Central memory CD4-positive, alpha-beta T cell (primary cell): Measurements from ENCODE around the gene SHMT2.

ENCODE experiments used
- DNase-seq: peaks from one replicate; pipeline ENCODE4 v3.0.0; 2022

Gene SHMT2

DNA sequence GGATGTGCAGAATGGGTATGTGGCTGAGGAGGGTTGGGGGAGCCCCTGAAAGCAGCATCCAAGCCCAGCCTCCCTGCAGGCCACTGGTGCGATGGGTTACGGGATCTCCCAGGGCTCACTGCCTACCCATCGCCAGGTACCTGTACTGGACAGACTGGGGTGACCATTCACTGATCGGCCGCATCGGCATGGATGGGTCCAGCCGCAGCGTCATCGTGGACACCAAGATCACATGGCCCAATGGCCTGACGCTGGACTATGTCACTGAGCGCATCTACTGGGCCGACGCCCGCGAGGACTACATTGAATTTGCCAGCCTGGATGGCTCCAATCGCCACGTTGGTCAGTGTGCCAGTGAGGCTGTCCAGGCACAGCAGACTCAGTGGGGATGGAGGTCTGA, 31.2 kb upstream of the SHMT2 start:
- DNase-seq = no peak

DNA sequence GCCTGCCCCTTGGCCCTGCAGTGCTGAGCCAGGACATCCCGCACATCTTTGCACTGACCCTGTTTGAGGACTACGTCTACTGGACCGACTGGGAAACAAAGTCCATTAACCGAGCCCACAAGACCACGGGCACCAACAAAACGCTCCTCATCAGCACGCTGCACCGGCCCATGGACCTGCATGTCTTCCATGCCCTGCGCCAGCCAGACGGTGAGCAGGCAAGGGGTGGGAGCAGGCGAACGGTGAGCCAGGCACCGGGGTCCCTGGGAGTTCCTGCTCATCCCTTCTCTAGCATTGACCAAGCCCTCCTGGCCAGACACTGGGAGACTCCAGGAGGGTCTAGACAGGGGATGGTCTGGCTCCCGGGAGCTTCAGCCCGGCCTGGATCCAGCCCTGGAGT, 30.3 kb upstream of the SHMT2 start:
- no peak for DNase-seq

DNA sequence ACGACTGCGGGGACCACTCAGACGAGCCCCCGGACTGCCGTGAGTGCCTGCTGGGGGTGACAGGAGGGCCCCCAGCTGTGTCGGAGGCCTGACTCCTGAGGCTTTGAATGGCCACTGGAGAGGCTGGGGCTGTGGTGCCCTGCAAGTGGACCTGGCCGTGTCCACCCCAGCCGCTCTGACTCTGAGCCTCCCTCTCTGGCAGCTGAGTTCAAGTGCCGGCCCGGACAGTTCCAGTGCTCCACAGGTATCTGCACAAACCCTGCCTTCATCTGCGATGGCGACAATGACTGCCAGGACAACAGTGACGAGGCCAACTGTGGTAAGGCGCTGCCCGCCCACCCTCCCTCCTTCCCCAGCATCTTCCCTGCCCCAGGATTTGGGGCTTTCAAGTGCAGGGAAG, 29.0 kb upstream of the SHMT2 start:
- DNase-seq = no peak

DNA sequence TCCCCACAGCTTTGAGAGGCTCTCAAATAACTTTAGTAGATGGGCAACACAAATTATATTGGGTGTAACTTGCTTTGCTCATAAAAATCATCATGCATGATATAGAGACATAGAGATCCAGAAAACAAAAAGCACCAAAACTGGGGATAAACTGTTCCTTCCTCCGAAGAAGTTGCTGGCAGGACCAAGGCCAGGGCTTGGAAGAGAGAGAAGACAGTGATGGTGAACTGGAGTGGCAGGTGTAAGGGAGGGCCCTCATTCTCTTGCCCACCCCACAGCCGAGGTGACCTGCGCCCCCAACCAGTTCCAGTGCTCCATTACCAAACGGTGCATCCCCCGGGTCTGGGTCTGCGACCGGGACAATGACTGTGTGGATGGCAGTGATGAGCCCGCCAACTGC, 28.3 kb upstream of the SHMT2 start:
- DNase-seq = no peak

DNA sequence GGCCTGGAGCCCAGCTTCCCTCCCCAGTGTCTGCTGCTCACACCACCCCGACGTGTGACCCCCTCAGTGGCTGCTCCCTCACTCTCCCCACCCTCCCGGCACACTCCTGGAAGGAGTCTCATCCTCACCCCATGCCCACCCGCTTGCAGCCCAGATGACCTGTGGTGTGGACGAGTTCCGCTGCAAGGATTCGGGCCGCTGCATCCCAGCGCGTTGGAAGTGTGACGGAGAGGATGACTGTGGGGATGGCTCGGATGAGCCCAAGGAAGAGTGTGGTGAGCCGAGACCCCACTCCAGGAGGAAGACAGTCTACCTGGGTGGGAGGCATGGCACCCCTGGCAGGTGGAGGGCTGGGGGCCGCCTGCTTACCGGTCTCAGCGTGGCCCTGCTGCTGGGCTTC, 27.9 kb upstream of the SHMT2 start:
- no peak for DNase-seq

DNA sequence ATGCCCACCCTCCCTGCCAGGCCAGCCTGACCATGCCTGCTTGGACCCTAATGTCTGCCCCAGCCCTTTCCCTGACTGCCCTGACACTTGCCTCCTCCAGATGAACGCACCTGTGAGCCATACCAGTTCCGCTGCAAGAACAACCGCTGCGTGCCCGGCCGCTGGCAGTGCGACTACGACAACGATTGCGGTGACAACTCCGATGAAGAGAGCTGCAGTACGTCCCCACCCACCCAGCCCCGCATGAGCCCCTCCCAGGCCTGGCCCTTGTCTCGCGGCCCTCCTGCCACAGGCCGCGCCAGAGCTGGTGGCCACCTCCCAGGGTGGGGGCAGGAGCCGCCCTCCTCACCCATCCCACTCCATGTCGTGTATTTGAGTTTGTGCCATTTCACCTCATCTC, 27.2 kb upstream of the SHMT2 start:
- no peak for DNase-seq

DNA sequence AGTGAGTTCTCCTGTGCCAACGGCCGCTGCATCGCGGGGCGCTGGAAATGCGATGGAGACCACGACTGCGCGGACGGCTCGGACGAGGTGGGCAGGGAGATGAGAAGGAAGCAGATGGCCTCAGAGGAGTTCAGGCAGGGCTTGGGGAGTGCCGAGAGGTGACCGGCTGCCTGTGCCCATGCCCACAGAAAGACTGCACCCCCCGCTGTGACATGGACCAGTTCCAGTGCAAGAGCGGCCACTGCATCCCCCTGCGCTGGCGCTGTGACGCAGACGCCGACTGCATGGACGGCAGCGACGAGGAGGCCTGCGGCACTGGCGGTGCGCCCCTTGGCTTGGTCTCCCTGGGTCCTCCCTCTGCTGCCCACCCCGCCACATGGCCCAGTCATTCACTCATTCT, 26.3 kb upstream of the SHMT2 start:
- DNase-seq = no peak

DNA sequence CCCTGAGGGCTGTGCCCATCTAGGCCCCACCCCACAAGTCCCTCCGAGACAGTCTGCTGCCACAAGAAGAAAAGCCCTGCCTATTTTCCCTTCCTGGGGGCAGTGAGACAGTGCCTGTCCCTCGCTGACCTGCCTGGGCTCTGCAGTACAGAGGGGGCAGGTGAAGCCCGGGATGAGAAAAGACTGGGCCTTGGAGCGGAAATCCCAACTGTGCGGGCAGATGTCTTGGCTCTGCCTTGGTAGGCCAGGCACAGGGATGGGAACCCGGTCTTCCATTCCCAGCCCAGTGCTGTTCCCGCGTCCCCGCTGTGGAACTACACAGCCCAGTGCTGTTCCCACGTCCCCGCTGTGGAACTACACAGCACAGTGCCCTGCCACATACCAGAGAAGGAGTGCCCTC, 25.7 kb upstream of the SHMT2 start:
- DNase-seq = no peak

DNA sequence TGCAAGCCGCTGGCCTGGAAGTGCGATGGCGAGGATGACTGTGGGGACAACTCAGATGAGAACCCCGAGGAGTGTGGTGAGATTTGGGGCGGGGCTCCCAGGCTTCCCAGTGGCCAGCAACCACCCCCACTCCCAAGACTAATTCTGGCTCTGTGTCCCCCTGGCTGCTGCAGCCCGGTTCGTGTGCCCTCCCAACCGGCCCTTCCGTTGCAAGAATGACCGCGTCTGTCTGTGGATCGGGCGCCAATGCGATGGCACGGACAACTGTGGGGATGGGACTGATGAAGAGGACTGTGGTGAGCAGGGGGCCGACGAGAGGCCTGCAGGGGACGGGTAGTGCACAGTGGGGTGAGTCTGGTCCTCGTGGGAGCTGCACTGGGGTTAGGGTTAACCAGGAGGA, 25.1 kb upstream of the SHMT2 start:
- DNase-seq = no peak

DNA sequence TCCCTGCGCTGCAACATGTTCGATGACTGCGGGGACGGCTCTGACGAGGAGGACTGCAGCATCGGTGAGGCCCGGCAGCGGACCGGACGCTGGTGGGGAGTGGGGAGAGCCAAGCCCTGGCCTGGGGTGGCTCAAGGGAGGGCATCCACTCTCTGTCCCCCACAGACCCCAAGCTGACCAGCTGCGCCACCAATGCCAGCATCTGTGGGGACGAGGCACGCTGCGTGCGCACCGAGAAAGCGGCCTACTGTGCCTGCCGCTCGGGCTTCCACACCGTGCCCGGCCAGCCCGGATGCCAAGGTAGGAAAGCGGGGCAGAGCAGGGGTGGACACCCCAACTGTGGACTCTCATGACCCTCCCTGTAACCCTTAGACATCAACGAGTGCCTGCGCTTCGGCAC, 24.3 kb upstream of the SHMT2 start:
- no peak for DNase-seq

DNA sequence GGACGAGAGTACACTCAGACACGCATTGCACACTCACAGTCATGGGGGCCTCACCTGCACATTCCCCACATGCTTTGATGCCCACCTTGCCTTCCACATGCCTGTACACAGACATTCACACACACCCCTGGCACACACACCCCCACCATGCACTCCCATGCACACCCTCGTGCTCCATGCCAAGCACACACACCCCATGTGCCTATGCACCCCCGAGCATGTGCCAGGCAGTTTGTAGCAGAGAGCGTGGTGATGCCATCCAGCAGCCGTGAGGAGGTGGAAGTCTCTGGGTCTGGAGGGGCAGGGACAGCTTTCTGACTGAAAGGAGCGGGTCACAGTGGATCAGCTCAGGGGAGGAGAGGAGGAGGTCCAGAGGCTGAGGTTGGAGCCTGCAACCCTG, 23.6 kb upstream of the SHMT2 start:
- no peak for DNase-seq

DNA sequence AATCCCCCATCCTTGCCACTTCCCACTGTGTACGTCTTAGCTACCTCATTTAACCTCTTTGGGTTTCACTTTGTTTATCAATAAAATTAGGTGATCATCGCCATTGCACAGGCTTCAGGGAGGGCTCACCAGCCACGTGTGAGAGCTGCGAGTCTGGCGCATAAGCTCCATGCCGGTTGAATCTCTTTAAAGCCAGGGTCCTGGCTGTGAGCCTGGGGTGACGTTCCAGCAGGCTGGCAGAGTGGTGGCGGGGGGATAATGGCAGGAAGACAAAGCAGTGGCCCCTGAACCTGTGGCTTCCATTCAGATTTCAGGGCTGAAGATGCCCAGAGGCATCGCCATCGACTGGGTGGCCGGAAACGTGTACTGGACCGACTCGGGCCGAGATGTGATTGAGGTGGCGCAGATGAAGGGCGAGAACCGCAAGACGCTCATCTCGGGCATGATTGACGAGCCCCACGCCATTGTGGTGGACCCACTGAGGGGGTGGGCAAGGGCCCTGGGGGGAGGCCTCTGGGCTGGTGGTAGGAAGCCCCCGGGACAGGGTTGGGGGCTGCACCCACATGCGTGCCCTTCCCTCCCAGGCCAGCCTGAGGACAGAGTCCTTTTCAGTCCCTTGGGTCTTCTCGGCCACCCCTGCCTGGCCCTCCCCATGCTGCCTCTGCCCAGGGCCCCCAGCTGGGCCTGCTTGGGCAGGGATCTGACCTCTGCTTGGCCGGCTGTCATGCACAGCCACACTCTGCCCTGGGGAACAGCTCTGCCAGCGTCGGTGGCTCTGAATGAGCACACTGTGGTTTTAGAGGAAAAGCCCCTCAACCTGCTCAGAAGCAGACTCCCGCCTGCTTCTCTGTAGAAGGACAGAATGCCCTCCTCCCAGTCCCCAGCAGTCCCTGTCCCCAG, 21.5 kb upstream of the SHMT2 start:
- no peak for DNase-seq

DNA sequence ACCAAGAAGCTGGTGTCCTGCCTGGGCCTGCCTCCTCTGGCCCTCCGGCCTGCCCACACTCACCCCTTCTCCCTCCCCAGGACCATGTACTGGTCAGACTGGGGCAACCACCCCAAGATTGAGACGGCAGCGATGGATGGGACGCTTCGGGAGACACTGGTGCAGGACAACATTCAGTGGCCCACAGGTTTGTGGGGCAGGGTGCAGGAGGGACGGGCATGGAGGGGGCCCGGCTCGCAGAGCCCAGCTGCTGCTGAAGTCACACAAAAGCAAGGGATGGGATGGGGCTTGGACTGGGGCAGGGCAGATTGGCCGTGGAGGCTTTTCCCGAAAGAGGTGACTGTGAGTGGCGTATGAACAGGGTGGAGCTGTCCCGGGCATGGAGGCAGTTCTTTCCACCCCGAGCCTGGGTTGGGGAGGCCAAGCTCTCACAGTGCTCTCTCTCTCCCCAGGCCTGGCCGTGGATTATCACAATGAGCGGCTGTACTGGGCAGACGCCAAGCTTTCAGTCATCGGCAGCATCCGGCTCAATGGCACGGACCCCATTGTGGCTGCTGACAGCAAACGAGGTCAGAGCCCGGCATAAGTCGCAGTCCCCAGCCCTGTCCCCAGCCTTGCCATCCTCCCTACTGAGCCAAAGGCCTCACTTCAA, 20.8 kb upstream of the SHMT2 start:
- DNase-seq = no peak

DNA sequence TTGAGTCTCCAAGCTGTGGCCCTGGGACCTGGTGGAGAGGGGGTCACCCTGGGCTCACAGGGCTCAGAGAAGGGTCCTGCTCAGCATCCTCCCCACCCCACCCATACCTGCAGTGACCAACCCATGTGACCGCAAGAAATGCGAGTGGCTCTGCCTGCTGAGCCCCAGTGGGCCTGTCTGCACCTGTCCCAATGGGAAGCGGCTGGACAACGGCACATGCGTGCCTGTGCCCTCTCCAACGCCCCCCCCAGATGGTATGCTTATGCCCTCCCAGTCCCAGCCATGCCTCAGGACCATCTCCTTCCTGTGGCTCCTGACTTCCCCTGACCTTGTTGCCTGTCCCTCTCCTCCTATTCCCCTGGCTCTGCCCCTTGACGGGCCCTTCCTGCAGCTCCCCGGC, 19.6 kb upstream of the SHMT2 start:
- no peak for DNase-seq

DNA sequence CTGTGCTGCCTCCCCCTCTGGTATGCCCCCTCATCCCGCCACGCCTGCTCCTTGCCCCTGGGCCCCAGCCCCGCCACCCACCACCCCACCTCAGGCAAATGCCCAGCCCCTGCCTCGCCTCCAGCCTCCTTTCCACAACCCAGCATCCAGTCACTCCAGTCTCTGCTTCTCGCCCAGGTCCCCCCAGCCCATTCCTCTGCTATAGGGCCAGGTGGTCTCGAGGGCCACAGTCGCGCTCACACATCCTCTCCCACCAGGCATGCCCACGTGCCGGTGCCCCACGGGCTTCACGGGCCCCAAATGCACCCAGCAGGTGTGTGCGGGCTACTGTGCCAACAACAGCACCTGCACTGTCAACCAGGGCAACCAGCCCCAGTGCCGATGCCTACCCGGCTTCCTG, 19.1 kb upstream of the SHMT2 start:
- no peak for DNase-seq

DNA sequence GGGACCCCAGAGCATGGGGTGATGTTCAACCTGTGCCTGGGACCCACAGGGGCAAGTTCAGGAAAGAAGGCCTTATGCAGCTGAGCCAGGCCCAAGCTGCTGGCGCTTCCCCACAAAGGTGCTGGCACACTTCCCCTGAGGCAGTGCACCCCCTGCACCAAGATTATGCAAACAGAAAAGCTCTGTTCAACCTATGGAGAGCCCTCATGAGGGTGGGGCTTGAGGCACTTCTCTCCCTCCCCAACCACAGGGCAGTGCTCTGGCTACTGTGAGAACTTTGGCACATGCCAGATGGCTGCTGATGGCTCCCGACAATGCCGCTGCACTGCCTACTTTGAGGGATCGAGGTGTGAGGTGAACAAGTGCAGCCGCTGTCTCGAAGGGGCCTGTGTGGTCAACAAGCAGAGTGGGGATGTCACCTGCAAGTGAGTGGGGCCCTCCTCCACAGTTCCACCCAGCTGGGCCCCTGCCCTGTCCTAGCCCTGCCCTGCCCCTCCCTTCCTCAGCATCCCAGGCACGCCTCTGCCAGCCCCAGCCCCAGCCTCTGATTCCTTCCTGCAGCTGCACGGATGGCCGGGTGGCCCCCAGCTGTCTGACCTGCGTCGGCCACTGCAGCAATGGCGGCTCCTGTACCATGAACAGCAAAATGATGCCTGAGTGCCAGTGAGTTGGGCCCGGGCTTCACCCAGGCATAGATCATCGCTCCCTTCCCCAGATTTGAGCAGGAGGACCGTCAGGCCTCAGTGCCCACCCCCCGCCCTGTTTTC, 18.4 kb upstream of the SHMT2 start:
- no peak for DNase-seq

DNA sequence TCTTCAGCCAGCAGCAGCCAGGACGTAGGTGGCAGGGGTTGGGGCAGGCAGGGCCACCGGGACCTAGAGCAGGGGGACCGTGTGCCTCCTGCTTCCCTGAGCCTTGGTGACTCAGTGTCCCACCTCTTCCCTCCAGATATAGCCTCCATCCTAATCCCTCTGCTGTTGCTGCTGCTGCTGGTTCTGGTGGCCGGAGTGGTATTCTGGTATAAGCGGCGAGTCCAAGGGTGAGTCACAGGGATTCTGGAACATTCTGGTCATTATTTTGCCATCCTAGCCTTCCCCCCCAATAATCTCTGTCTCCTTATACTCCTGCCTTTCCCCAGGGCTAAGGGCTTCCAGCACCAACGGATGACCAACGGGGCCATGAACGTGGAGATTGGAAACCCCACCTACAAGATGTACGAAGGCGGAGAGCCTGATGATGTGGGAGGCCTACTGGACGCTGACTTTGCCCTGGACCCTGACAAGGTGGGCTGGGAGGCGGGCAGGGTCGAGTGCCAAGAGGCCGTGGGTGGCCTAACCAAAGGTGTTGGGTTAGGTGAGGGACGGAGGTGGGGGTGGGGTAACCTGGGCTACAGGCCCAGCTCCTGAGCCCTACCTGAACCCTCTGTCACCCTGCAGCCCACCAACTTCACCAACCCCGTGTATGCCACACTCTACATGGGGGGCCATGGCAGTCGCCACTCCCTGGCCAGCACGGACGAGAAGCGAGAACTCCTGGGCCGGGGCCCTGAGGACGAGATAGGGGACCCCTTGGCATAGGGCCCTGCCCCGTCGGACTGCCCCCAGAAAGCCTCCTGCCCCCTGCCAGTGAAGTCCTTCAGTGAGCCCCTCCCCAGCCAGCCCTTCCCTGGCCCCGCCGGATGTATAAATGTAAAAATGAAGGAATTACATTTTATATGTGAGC, 17.5 kb upstream of the SHMT2 start:
- DNase-seq = no peak

DNA sequence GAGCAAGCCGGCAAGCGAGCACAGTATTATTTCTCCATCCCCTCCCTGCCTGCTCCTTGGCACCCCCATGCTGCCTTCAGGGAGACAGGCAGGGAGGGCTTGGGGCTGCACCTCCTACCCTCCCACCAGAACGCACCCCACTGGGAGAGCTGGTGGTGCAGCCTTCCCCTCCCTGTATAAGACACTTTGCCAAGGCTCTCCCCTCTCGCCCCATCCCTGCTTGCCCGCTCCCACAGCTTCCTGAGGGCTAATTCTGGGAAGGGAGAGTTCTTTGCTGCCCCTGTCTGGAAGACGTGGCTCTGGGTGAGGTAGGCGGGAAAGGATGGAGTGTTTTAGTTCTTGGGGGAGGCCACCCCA, 16.8 kb upstream of the SHMT2 start:
- DNase-seq = no peak

DNA sequence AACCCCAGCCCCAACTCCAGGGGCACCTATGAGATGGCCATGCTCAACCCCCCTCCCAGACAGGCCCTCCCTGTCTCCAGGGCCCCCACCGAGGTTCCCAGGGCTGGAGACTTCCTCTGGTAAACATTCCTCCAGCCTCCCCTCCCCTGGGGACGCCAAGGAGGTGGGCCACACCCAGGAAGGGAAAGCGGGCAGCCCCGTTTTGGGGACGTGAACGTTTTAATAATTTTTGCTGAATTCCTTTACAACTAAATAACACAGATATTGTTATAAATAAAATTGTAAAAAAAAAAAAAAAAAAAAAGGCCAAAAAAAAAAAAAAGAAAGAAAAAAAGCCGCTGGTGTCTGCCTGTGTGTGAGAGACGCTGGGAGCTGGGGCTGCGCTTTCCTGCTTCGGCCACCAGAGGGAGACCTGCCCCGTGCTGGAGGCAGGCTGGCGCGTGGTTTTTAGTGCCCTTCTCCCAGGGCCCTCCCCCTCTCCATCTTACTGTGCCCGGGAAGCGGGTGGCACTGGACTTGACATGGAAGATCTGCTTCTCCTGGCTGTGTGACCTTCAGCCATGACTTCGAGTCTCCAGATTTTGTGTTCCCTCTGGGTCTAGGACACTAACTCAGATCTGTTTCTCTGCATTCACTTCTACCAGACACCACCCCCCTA, 16.3 kb upstream of the SHMT2 start:
- DNase-seq = peak; percentile 78

DNA sequence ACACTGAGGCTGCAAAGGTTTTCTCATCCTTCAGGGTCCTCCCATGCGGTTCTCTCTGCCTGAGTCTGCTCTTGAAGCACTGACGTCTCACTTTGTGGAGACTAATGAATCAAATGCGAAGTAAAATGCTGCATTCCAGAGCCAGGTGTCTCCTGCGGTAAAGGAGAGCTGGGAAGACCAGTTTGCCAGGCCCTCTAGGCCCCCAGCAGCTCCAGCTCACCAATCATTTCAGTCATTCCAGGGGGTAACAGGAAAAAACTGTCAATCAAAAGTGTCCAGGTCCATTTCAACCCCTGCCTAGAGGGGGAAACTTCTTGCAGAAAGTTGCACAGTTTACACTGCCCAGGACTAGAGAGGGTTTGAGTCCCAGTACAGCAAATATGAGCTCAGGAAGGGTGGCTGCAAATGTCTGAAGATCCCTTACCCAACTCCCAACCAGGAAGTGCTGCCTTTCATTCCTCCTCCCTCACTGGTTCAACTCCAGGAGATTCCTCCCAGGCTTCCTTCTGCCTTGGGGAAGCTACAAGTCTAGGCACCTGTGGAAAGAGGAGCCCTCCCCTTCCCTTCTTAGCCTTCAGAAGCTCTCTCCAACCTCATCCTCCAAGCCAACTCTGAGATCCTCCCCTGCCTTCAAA, 15.6 kb upstream of the SHMT2 start:
- DNase-seq = no peak

DNA sequence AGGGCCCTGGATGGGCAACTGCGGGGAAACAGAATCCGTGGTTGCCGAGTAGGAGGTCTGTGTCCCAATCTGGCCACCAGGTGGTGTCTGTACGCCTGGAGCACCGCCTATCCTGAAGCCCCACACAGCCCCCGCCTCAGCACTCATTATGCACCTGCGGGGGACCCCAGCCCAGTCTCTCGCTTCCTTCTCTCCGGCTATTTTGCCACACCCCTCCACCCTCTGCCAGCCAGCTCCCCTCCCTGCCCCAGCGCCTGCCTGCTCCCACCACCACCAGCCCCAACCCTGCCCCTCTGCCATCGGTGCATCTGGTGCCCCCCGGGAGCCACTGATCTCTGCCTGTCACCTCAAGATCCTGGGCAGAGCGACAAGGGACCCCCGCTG, 15.1 kb upstream of the SHMT2 start:
- DNase-seq = peak; percentile 57

DNA sequence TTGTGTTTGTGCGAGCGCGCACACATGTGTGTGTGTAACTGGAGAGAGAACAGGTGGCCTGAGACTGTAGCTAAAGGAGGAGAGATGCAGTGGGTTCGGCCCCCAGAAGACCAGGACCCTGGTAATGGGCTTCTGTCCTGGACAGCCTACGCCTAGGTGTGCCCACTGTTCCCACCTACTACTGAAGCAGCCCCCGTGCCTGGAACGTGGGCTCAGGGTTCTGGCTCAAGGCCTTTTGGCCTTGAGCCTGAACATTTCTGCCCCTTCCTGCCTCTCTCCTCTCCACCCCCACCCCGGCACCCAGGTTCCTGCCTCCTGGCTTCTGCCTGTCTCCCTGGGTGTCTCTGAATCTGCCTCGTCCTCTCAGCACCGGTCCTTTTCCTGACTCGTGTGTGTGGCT, 14.4 kb upstream of the SHMT2 start:
- DNase-seq = no peak
